PC-3 (cell line): ENCODE measurements around the gene ABLIM2. TPM values are rescaled to one million over a fixed set of nuclear protein-coding genes. Genes with fewer than 3 reads are reported as not detected.

Experiments used
- ATAC-seq: fragments of 200-7000 bp; cut with Tn5 transposase; 2 replicates; pipeline ENCODE4 v1.9.1; 2020; ENCODE audit warnings: mild to moderate bottlenecking, moderate library complexity
- BruUV-seq: library from RNA; stranded (reverse); fragments of 400-500 nt; replicated peaks from 2 replicates; lab custom pipeline; 2021; lab: Mats Ljungman, UMichigan
- CTCF ChIA-PET: fragments of 300-600 bp; sonication (Branson Sonifier 250); formaldehyde crosslinking; loops from one replicate; lab custom pipeline; 2022; ENCODE audit warnings: antibody characterized with exemption; lab: Charles Lee
- POLR2A ChIA-PET: fragments of 300-600 bp; sonication (Branson Sonifier 250); formaldehyde crosslinking; loops from one replicate; lab custom pipeline; 2022; ENCODE audit warnings: antibody characterized with exemption; ENCODE audit not compliant: unreplicated experiment; lab: Charles Lee
- DNase-seq: peaks from one replicate; pipeline ENCODE4 v3.0.0-alpha.2; 2015
- H2AFZ ChIP-seq: fragments of 300-600 bp; sonication (generic); 2 replicates; pipeline ENCODE4 v1.6.0; 2016; ENCODE audit warnings: antibody characterized with exemption, low read length
- H3F3A ChIP-seq: fragments of 300-600 bp; sonication (generic); one replicate; pipeline ENCODE4 v1.6.0; 2017; ENCODE audit warnings: antibody characterized with exemption, low read length, control low read depth, mild to moderate bottlenecking; ENCODE audit not compliant: unreplicated experiment
- H3K27ac ChIP-seq: fragments of 300-600 bp; sonication (generic); 2 replicates; pipeline ENCODE4 v1.5.1; 2016; ENCODE audit warnings: mild to moderate bottlenecking, low read length
- H3K27me3 ChIP-seq: fragments of 300-600 bp; sonication (generic); 2 replicates; pipeline ENCODE4 v1.6.1; 2016; ENCODE audit warnings: low read length, mixed read lengths
- H3K36me3 ChIP-seq: fragments of 300-600 bp; sonication (generic); 2 replicates; pipeline ENCODE4 v1.6.1; 2016; ENCODE audit warnings: low read depth, mixed run types, low read length, mixed read lengths
- H3K4me1 ChIP-seq: fragments of 300-600 bp; sonication (generic); 2 replicates; pipeline ENCODE4 v1.5.1; 2016; ENCODE audit warnings: low read length; ENCODE audit not compliant: insufficient read depth
- H3K4me2 ChIP-seq: fragments of 300-600 bp; sonication (generic); 2 replicates; pipeline ENCODE4 v1.6.0; 2016; ENCODE audit warnings: low read length
- H3K4me3 ChIP-seq: fragments of 300-600 bp; sonication (generic); 2 replicates; pipeline ENCODE4 v1.5.1; 2016; ENCODE audit warnings: mild to moderate bottlenecking, low read length, mixed read lengths
- H3K79me2 ChIP-seq: fragments of 300-600 bp; sonication (generic); 2 replicates; pipeline ENCODE4 v1.6.1; 2017; ENCODE audit warnings: low read length, mixed read lengths
- H3K9ac ChIP-seq: fragments of 300-600 bp; sonication (generic); 2 replicates; pipeline ENCODE4 v1.6.0; 2016; ENCODE audit warnings: mild to moderate bottlenecking, low read length
- H3K9me2 ChIP-seq: fragments of 300-600 bp; sonication (generic); replicated peaks from 2 replicates; pipeline ENCODE4 v1.6.1; 2016; ENCODE audit warnings: mixed run types, low read length, mixed read lengths
- H3K9me3 ChIP-seq: fragments of 300-600 bp; sonication (generic); 2 replicates; pipeline ENCODE4 v1.6.1; 2016; ENCODE audit warnings: low read length, mixed read lengths
- H4K20me1 ChIP-seq: fragments of 300-600 bp; sonication (generic); 2 replicates; pipeline ENCODE4 v1.6.1; 2016; ENCODE audit warnings: low read length, mixed read lengths
- EZH2 ChIP-seq: fragments of 300-600 bp; sonication (generic); IDR thresholded peaks from one replicate; pipeline ENCODE4 v1.6.1; 2017; ENCODE audit warnings: antibody characterized with exemption, mild to moderate bottlenecking, low read length; ENCODE audit not compliant: unreplicated experiment
- EZH2phosphoT487 ChIP-seq: fragments of 300-600 bp; sonication (generic); IDR thresholded peaks from 2 replicates; pipeline ENCODE4 v1.6.1; 2018; ENCODE audit warnings: mild to moderate bottlenecking, antibody characterized with exemption, low read length, borderline replicate concordance
- intact Hi-C: fragments of 100-400 bp; cut with micrococcal nuclease; formaldehyde crosslinking; loops from 2 replicates; pipeline ENCODE4 v1.9.0; 2023
- total RNA-seq: library from RNA; depleted of rRNA; stranded (reverse); fragments of >200 nt; gene quantifications from 2 replicates; pipeline ENCODE4 v1.2.3, GENCODE V29; 2014
- TF ChIP-seq, protein P1 (sequence below): fragments of 300-600 bp; sonication (generic); conservative IDR thresholded peaks from 2 replicates; pipeline ENCODE4 v1.5.1; 2017; ENCODE audit warnings: antibody characterized with exemption, low read depth, mild to moderate bottlenecking, low read length

ABLIM2 gene
- total RNA-seq, 1 experiment from 2014 or later, result 3.2 TPM

GRCh38 chr4:8084031-8084660 is 74.5 kb downstream of the ABLIM2 start:
- Histone ChIP-seq H3K79me2 (no peaks in the 10 kb centered on the region), H2AFZ (no peak overlapping the region), H3K27me3 (no peaks in the 10 kb centered on the region), H3K4me3 (no peak overlapping the region), H3K4me2 (no peak overlapping the region), H4K20me1 (no peaks in the 10 kb centered on the region), H3F3A (no peaks in the 10 kb centered on the region), H3K4me1 (no peaks in the 10 kb centered on the region), H3K36me3 (no peaks in the 10 kb centered on the region), H3K27ac (no peak overlapping the region), H3K9me3 (no peaks in the 10 kb centered on the region), H3K9ac (no peak overlapping the region), H3K9me2 (no peaks in the 10 kb centered on the region)
- POLR2A ChIA-PET, result no interaction called here
- no peak for DNase-seq
- CTCF ChIA-PET, result no interaction called here
- ATAC-seq, result no peak
- BruUV-seq, result no TSS peak
- intact Hi-C loops, result no loop called here
- TF ChIP-seq EZH2phosphoT487 (no peak), EZH2 (no peak)
- TF ChIP-seq, protein P1, sequence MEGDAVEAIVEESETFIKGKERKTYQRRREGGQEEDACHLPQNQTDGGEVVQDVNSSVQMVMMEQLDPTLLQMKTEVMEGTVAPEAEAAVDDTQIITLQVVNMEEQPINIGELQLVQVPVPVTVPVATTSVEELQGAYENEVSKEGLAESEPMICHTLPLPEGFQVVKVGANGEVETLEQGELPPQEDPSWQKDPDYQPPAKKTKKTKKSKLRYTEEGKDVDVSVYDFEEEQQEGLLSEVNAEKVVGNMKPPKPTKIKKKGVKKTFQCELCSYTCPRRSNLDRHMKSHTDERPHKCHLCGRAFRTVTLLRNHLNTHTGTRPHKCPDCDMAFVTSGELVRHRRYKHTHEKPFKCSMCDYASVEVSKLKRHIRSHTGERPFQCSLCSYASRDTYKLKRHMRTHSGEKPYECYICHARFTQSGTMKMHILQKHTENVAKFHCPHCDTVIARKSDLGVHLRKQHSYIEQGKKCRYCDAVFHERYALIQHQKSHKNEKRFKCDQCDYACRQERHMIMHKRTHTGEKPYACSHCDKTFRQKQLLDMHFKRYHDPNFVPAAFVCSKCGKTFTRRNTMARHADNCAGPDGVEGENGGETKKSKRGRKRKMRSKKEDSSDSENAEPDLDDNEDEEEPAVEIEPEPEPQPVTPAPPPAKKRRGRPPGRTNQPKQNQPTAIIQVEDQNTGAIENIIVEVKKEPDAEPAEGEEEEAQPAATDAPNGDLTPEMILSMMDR, result no peak

DNA sequence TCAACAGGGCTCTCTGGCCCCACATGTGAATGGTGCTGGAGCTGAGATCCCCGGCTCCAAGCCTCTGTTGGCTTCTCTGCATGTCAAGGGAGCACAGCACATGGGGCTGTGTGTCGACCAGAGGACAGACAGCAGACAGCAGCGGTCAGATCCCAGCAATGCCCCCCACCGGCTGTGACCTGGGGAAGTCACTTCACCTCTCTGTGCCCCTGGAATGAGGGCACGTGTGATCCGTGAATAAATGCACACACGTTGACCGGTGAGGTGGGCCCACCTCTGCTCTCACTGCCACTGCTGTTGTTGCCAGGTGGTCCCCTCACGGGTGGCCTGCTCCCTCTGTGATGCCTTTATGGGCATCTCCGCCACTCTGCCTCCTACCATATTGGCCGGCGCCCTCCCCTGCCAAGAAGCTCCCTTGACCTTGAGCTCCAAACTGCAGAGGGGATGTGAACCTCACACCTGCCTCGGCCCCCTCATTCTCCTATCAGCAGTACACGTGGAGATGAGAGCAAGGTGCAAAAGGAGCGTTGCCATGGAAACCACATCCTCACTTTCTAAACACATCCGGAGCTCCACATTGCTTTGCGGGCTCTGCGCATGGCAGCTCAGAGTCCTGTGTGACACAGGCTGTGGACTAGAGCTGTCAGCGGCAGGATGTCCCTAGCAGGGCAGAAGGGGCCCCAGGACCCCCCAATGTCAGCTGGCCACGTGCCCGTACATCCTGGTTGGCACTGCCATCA is 75.4 kb downstream of the ABLIM2 start:
- H3K4me2 ChIP-seq, result no peak overlapping the region
- no peak overlapping the region for H2AFZ ChIP-seq
- no peak for DNase-seq
- no peaks in the 10 kb centered on the region for H3K36me3 ChIP-seq
- H3K4me1 ChIP-seq, result no peaks in the 10 kb centered on the region
- BruUV-seq, result no TSS peak
- no peaks in the 10 kb centered on the region for H3F3A ChIP-seq
- no peak overlapping the region for H3K9ac ChIP-seq
- no peaks in the 10 kb centered on the region for H3K9me3 ChIP-seq
- H4K20me1 ChIP-seq, result no peaks in the 10 kb centered on the region
- H3K4me3 ChIP-seq, result no peak overlapping the region
- H3K9me2 ChIP-seq, result no peaks in the 10 kb centered on the region
- ChIA-PET CTCF (no interaction called here), POLR2A (no interaction called here)
- no peaks in the 10 kb centered on the region for H3K27me3 ChIP-seq
- H3K27ac ChIP-seq, result no peak overlapping the region
- TF ChIP-seq, protein P1, result no peak
- TF ChIP-seq EZH2 (no peak), EZH2phosphoT487 (no peak)
- ATAC-seq, result no peak
- H3K79me2 ChIP-seq, result no peaks in the 10 kb centered on the region
- intact Hi-C loops, result no loop called here

DNA sequence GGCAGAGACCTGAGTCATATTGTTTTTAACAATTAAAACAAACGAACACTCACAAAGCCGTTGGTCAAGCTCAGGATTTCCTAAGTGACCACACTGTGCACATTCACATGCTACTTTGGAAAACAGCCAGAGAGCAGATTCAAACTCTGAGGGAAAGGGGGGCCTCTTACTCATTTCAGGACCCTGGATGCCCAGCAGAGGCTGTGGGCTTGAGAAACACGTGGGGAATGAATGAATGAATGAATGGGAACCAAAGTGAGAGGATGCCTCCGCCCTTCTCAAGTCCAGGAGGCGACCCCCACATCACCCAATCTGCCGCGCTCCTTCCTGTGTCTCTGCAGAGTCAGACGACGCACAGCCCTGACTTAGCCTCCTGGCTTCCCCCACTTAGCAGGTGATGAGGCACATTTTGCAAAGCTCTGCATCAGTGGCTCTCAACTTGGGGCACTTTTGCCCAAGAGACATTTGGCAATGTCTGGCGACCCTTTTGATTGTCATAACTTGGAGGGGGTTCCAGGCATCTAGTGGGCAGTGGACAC is 76.0 kb downstream of the ABLIM2 start:
- Histone ChIP-seq H3K9ac (no peak overlapping the region), H3K4me2 (no peak overlapping the region), H3K27ac (no peak overlapping the region), H3K79me2 (no peaks in the 10 kb centered on the region), H2AFZ (no peak overlapping the region), H3K36me3 (no peaks in the 10 kb centered on the region), H3K4me1 (no peaks in the 10 kb centered on the region), H4K20me1 (no peaks in the 10 kb centered on the region), H3K4me3 (no peak overlapping the region), H3K9me2 (no peaks in the 10 kb centered on the region), H3K9me3 (no peaks in the 10 kb centered on the region), H3K27me3 (no peaks in the 10 kb centered on the region), H3F3A (no peaks in the 10 kb centered on the region)
- BruUV-seq, result no TSS peak
- intact Hi-C loops, result no loop called here
- CTCF ChIA-PET, result no interaction called here
- TF ChIP-seq EZH2 (no peak), EZH2phosphoT487 (no peak)
- TF ChIP-seq, protein P1, result no peak
- ATAC-seq, result no peak
- DNase-seq, result no peak
- POLR2A ChIA-PET, result no interaction called here
